Fibroblast of pulmonary artery (primary cell): ENCODE measurements around the gene GRID2.
A peak's percentile ranks its signal among the peaks of the same experiment; 100 is the strongest.

ENCODE experiments used
- DNase-seq: peaks from one replicate; pipeline ENCODE4 v3.0.0-alpha.2; 2010; ENCODE audit warnings: low read depth
- H3K4me3 ChIP-seq: replicated peaks from 2 replicates; pipeline ENCODE4 v1.5.1; 2011; ENCODE audit warnings: low read depth, mild to moderate bottlenecking, control low read depth, low read length, moderate library complexity
- TF ChIP-seq, protein P1 (sequence below): IDR thresholded peaks from 2 replicates; pipeline ENCODE4 v1.5.1; 2011; ENCODE audit warnings: mild to moderate bottlenecking, control low read depth, low read length, inconsistent platforms; ENCODE audit errors: missing control alignments

The GRID2 gene

DNA sequence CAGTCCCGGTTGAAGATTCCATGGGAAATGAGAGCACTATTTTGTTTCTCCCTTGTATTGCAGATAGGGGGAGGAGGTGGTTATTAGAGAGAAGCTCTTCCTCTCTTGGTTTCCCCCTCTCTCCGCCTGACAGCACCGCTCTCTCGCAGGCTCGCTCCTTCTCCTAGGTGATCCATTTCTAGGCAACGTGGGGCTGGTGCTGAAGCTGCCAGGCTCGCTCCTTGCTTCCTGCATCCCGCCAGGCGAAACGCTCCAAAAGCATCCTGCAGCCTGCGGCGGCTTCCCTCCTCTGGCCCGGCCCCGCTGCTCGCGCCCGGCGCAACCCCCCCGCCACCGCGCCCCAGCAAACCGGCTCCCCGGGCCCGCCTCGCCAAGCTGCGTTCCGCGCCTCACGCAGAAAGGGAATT lies at the start of gene GRID2:
Gene GRID2 (plus strand): TSS at position 346 of the 407 bp plus-strand sequence.
- DNase-seq, result peak; percentile 38

DNA sequence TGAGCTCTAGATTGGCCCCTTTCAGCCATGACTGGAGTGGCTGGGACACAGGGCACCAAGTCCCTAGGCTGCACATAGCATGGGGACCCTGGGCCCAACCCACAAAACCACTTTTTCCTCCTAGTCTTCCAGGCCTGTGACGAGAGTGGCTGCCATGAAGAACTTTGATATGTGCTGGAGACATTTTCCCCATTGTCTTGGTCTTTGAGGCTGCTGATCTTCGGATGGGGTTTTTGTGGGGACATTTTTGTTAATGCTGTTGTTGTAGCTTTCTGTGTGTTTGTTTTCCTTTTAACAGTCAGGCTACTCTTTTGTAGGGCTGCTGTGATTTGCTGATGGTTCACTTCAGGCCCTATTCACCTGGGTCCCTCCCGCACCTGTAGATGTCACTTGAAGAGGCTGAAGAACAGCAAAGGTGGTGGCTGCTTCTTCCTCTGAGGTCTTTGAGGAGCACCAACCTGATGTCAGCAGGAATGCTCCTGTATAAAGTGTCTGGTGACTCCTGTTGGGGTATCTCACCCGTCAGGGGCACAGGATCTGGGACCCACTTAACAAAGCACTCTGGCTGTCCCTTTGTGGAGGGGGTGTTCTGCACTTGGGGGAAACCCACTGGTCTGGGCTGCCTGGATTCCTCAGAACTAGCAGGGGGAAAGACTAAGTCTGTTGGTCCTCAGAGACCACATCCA lies 49.6 kb upstream of the GRID2 start:
- DNase-seq, result no peak
- TF ChIP-seq, protein P1, sequence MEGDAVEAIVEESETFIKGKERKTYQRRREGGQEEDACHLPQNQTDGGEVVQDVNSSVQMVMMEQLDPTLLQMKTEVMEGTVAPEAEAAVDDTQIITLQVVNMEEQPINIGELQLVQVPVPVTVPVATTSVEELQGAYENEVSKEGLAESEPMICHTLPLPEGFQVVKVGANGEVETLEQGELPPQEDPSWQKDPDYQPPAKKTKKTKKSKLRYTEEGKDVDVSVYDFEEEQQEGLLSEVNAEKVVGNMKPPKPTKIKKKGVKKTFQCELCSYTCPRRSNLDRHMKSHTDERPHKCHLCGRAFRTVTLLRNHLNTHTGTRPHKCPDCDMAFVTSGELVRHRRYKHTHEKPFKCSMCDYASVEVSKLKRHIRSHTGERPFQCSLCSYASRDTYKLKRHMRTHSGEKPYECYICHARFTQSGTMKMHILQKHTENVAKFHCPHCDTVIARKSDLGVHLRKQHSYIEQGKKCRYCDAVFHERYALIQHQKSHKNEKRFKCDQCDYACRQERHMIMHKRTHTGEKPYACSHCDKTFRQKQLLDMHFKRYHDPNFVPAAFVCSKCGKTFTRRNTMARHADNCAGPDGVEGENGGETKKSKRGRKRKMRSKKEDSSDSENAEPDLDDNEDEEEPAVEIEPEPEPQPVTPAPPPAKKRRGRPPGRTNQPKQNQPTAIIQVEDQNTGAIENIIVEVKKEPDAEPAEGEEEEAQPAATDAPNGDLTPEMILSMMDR, result no peak
- H3K4me3 ChIP-seq, result no peak overlapping the region

More for the DNA sequence above, at the start of gene GRID2:
- TF ChIP-seq, protein P1, result peak; percentile 26
- H3K4me3 ChIP-seq, result peak within 1 kb of the TSS; percentile 53

DNA sequence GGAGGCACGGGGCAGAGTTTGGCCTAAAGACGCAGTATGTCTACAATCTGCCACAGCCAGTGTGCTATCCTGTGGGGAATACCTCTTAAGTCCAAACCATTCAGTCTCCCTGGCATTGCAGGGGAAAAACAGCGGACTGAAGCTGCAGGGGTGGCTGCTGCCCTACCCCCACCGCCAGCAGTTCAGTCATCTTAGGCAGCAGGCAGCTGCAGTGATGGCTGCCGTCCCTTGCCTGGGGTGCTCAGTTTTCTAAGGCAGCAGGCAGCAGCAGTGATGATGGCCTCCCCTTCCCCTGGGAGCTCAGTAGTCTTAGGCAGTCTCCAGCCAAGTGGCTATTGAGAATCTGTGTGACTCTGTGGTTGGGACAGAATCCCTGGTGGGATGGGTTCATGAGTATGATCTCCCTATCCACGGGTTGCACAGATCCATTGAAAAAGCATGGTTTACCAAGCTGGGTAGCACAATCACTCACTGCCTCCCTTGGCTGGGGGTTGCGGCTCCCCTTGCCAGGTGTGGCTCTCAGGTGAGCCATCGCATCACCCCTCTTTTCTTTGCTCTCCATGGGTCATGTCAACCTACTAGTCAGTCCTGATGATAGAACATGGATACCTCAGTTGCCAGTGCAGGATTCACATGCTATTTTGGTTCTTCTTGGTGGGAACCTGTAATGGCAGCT lies 48.9 kb upstream of the GRID2 start:
- no peak overlapping the region for H3K4me3 ChIP-seq
- TF ChIP-seq, protein P1, result no peak
- DNase-seq, result no peak

DNA sequence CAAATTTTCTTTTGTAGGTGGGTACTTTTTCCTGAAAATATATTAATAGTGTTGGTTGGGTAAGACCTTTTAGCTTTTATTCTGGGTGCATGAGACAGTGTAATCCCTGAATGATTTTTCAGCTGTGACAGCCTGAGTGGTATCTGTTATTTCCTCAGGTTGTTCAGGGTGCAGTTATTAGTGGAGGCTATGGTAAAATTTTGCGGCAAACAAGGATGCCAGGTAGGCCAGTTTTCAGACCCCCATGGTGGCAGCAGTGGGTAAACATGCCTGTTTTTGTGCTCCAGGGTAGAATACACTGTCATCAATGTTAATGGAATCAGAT lies 47.9 kb upstream of the GRID2 start:
- no peak for DNase-seq
- no peak overlapping the region for H3K4me3 ChIP-seq
- TF ChIP-seq, protein P1, result no peak

DNA sequence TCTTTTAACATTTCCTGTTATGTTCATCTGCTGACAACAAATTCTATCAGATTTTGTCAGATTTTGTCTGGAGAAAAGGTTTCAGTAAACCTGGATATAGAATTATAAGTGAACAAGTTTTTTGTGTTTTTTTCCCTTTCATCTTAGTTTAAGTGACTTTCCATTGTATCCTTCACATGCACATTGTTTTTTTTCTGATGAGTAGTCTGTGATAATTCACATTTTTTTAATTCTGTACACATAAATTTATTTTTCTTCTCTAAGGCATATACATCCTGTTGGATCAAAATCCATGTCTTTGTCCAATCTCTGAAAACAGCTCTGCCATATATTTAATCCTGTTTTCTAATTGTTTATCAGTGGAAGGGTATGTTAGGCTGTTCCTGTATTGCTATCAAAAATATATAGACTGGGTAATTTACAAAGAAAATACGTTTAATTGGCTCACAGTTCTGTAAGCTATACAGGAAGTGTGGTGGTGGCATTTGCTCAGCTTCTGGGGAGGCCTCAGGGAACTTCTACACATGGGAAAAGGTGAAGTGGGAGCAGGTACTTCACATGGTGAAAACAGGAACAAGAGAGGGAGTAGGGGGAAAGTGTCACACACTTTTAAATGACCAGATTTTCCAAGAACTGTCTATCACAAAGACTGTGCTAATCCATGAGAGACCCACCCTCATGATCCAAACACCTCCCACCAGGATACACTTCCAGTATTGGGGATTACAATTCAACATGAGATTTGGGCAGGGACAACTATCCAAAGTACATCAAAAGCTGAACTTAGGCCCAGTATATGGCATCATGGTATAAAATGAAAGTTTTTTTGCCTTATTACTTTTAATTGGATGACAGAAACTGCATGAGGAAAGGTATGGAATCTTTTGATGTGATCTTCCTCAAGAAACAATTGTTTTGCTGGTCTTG lies 45.6 kb upstream of the GRID2 start:
- H3K4me3 ChIP-seq, result no peak overlapping the region
- DNase-seq, result no peak
- TF ChIP-seq, protein P1, result no peak

DNA sequence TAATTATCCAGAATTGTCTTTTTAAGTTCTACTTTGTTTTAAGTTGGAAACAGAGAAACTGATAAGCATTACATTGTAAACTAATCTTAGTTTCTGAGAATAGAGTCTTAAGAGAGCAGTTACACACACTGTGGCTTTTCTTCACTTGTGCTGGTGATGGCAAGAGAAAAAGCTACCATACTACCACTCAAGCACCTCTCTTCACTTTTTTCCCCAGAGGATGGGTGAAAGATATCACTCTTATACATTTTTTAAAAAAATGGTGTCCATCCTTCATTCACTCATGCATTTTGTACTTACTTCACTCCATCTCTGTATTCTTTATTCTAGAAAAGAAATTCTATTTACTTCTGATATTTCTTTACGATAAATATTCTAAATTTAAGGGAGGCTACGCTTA lies 42.5 kb upstream of the GRID2 start:
- no peak overlapping the region for H3K4me3 ChIP-seq
- TF ChIP-seq, protein P1, result no peak
- no peak for DNase-seq
